ENCODE measurements around the gene CAPN15. TPM values are rescaled to one million over a fixed set of nuclear protein-coding genes. Genes with fewer than 3 reads are reported as not detected.

Gene CAPN15
- total RNA-seq, 2 experiments from 2014 or later: 76.4 to 81.2 TPM

DNA sequence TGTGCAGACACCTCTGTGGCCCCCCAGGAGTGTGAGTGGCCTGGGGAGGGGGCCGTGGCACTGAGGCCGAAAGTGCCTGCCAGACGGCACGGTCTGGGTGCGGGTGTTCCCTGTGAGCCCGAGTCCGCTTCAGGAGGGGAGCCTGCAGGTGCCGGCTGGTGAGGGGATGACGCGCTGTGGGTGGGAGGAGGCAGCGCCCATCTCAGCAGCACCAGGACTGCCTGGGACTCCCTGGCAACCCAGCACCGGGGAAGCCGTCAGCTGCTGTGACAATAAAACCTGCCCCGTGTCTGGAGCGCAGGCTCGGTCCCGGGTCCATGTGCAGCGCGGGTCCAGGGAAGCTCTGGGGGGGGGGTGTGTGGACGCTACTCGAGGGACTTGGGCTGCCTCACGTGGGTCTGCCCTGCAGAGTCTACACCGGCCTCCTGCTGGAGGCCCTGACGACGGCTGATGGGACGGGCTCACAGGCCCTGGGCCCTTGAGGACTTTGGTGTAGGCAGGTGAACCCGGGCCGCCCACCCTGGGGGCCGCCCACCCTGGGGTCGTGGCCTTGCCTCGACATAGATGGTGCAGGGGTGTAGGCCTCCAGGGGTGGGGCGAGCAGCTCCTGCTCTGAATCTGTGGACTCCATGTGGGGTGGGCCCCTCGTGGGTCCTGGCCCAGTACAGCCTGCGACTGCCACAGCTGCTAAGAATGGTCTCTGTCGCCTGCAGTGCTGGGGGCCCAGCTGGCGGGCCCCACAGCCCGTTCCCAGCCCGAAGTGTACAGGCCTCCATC is 56.5 kb downstream of the CAPN15 start:
- ATAC-seq: no peak
- DNase-seq: no peak
- Mint-ChIP-seq H3K36me3 (ENCODE audit: low read depth) (peaks cover 13% of the 10 kb centered on the region), H3K4me3 (no peak overlapping the region), H3K27me3 (no peaks in the 10 kb centered on the region), H3K27ac (no peak overlapping the region), H3K9me3 (no peaks in the 10 kb centered on the region), H3K4me1 (ENCODE audit: low read depth) (peaks cover 5% of the 10 kb centered on the region)
- intact Hi-C loops (cut with micrococcal nuclease): loop anchor here (10.0 kb wide), 1 partner anchor 81 kb away; the partner anchor contains the start of gene RHOT2
- CTCF ChIA-PET: no interaction called here
- TF ChIP-seq CTCF (IDR thresholded peaks at IDR 0.05): no peak
- POLR2A ChIA-PET: interaction anchor here (1.0 kb wide), 1 partner anchor 57 kb away, joined by 3 read pairs; the partner anchor contains the start of gene CAPN15

- Mint-ChIP-seq H3K4me1 (ENCODE audit: low read depth) (peaks cover 4% of the 10 kb centered on the region), H3K9me3 (no peaks in the 10 kb centered on the region), H3K36me3 (ENCODE audit: low read depth) (peaks cover 13% of the 10 kb centered on the region), H3K27me3 (no peaks in the 10 kb centered on the region), H3K27ac (no peak overlapping the region), H3K4me3 (no peak overlapping the region)
- POLR2A ChIA-PET: interaction anchor here (1.3 kb wide), 1 partner anchor 24 kb away, joined by 3 read pairs; no protein-coding TSS in a partner anchor
- no peak for TF ChIP-seq CTCF (IDR thresholded peaks at IDR 0.05)
- ATAC-seq: no peak
- intact Hi-C loops (cut with micrococcal nuclease): loop anchor here (10.0 kb wide), 1 partner anchor 79 kb away; the partner anchor contains the start of gene RHOT2
- DNase-seq: no peak
- CTCF ChIA-PET: no interaction called here
These were observed 57.8 kb downstream of the CAPN15 start for GRCh38 chr16:585351-585750.

DNA sequence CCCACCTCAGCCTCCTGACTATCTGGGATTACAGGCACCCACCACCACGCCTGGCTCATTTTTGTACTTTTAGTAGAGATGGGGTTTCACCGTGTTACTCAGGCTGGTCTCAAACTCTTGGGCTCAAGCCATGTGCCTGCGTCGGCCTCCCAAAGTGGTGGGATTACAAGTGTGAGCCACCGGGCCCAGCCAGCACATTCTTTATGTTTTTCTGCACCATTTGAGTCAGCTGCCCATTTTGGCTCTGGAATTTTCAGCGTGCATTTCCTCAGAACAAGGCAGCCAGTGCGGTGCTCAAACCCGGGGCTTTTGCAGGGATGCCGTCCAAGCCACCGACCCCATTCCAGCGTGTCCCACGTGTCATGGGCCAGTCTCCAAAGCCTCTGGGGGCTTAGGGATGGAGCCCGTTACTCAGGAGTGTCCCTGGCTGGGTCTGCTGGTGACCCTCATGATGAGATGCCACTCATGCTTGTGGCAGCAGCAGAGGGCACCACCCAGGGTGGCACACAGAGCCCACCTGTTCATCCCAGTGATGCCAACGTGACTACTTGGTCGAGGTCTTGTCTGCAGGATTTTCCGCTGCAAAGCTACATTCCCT is 58.6 kb downstream of the CAPN15 start:
- Mint-ChIP-seq H3K27ac (no peak overlapping the region), H3K27me3 (no peaks in the 10 kb centered on the region), H3K4me1 (ENCODE audit: low read depth) (peaks cover 10% of the 10 kb centered on the region), H3K4me3 (no peak overlapping the region), H3K36me3 (ENCODE audit: low read depth) (peaks cover 13% of the 10 kb centered on the region), H3K9me3 (no peaks in the 10 kb centered on the region)
- no peak for TF ChIP-seq CTCF (IDR thresholded peaks at IDR 0.05)
- DNase-seq (no peak), ATAC-seq (no peak)
- ChIA-PET CTCF (no interaction called here), POLR2A (interaction anchor here (1.3 to 1.4 kb wide), 2 partner anchors 15 to 23 kb away, joined by 3 to 4 read pairs; no protein-coding TSS in a partner anchor)
- intact Hi-C loops (cut with micrococcal nuclease): loop anchor here (10.0 kb wide), 1 partner anchor 79 kb away; the partner anchor contains the start of gene RHOT2

GRCh38 chr16:586645-587590 is 59.4 kb downstream of the CAPN15 start:
- ChIA-PET CTCF (no interaction called here), POLR2A (interaction anchor here (1.1 to 1.9 kb wide), 6 partner anchors 12 to 109 kb away, joined by 3 to 8 read pairs (median 4); partner anchors contain the start of gene METTL26)
- no peaks in the 10 kb centered on the region for H3K9me3 Mint-ChIP-seq
- H3K36me3 Mint-ChIP-seq (ENCODE audit: low read depth): peaks cover 13% of the 10 kb centered on the region
- peaks cover 12% of the 10 kb centered on the region for H3K4me1 Mint-ChIP-seq (ENCODE audit: low read depth)
- TF ChIP-seq CTCF (IDR thresholded peaks at IDR 0.05): no peak
- intact Hi-C loops (cut with micrococcal nuclease): loop anchor here (10.0 kb wide), 1 partner anchor 78 kb away; the partner anchor contains the start of gene RHOT2
- H3K27me3 Mint-ChIP-seq: no peaks in the 10 kb centered on the region
- DNase-seq: no peak
- no peak for ATAC-seq
- H3K4me3 Mint-ChIP-seq: peak overlapping the region; percentile 83
- H3K27ac Mint-ChIP-seq: peak overlapping the region; percentile 98
